HG03064 (cell line): ENCODE data around the gene OR2T6.

Source experiments
- ATAC-seq: cut with Tn5 transposase; IDR thresholded peaks from one replicate; pipeline ENCODE4 v1.9.1; 2021; ENCODE audit warnings: low read depth; ENCODE audit not compliant: unreplicated experiment

Gene OR2T6, protein sequence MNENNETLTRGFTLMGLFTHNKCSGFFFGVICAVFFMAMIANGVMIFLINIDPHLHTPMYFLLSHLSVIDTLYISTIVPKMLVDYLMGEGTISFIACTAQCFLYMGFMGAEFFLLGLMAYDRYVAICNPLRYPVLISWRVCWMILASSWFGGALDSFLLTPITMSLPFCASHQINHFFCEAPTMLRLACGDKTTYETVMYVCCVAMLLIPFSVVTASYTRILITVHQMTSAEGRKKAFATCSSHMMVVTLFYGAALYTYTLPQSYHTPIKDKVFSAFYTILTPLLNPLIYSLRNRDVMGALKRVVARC

DNA sequence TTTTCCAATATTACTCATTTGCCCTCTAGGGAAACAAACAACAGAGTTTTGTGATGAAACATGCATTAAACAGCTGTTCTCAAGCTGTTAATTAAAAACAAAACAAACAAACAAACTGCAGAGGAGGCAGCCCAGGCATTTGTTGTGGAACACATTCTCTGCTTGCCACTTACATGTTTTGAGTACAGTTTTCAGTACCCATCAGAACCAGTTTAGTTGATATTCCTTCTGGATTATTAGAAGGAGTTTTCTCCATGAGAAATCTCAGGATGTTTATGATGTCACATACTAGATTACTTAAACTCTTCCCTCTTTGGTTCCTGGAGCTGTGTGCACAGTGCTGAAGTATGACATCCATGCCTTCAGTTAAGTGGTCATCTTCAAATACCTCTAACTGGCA is at the start of gene OR2T6:
Gene OR2T6 (plus strand): TSS at position 301 of the 400 bp plus-strand sequence. CDS start 11,863 bp downstream, outside the sequence.
- no peak for ATAC-seq

DNA sequence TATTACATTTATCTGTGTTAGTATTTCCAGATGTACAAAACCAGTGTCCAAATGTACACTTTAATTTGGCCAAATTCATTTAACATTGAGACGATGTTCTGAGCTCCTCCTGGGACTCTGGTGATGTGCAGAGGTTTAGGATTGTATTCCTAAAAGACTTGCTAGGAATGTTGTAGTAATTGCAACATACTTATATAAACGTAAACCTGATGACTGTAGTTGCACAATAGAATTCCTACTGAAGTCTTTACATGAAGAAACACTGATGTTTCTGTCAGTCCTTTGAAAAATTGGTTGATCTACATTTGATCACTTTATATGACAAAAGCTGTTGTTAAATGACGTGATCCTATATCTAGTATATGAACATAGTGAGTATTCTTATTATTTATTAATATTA is 32.1 kb upstream of the OR2T6 start:
- ATAC-seq = no peak

DNA sequence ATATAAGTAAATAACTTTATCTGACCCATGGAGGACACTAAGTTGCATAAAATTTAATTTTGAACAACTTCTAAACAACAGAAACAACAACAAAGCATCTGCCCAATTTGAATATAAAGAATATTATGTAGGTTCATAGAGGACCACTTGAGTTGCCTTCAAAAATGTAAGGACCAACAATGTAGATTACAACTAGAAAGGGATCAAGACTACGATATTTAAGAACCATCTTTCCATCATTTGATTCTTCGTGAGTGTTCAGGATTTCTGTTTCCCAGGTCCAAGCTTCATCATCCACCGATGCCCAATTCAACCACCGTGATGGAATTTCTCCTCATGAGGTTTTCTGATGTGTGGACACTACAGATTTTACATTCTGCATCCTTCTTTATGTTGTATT is 27.1 kb upstream of the OR2T6 start, which contains the start of gene OR14C36:
Gene OR14C36 (plus strand): TSS at position 301 of the 400 bp plus-strand sequence. CDS start 0 bp downstream, at position 301.
- ATAC-seq = no peak

DNA sequence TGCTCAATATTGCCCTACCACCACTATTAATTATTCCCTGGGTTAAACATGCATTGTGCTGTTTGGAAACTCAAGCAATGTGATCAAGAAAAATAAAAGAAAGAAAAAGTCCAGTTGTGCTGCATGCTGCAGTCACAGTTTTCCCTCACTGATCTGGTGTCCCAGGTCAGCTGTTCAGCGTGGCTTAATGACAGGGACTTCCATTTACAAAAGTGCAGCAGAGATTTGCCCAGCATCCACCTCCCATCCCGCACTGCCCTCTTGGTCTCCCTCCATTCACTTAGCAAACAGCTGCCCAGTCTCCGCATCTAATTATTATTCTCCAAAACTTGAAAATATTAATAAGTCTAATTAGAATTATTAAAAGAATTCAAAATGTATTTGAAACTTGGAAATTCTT is 16.1 kb upstream of the OR2T6 start:
- no peak for ATAC-seq

DNA sequence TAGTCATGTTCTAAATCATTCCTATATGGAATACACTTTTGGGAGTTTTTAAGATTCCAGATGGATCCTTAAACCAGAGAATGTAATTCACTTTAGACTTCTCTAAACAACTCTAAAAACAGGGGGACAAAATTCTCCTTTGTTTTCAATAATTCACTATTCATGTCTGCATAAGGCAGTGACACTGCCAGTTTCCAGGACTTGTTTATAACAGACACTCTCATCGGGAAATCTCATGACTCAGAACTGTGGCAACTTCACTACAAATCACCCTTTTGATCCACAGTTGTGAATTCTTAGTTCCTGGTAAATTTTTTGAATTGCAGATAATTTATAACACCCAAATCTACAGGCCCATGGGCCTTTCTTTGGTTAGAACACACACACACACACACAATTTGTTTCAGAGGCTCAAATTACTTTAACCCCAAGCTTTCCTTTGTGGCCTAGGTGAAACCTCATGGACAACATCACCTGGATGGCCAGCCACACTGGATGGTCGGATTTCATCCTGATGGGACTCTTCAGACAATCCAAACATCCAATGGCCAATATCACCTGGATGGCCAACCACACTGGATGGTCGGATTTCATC is 14.3 kb upstream of the OR2T6 start, which contains the start of gene OR2T4:
Gene OR2T4 (plus strand): TSS at position 545 of the 595 bp plus-strand sequence. CDS start 0 bp downstream, at position 545.
- no peak for ATAC-seq

DNA sequence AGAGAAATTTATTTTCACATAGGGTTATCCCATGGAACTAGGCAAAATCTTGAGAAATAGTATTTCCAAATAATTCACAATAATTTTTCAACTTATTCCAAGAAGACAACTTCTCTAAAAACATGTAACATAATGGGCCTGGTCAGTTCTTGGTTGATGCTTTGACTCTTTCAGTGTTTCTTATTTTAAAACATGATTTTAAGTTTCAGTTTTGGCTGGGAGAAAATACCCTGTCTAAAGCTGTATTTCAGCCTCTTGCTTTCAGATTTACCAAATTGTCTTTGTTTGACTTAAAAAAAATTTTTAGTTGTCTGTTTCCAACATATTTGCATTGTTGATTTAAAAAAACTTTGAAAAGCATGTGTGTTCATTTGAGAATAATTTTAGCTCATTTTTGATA is 8.9 kb upstream of the OR2T6 start:
- ATAC-seq = no peak

DNA sequence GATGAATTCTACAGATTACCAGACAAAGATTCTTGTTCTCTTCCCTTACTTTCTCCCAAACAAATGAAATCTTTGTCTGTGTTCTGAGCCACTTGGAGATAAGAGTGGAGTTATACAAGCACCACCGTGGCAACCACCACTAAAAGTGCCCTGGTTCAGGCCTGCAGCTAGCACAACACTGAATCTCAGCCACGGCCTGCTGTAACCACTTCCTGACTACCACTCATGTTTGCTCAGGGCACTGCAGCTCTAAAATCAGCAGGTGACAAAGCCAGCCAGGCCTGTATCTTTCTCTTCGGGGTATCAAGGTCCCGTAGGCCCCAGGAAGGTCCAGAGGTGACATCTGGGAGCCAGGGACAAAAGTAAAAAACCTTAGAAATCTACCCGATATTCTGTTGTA is 3.2 kb upstream of the OR2T6 start:
- no peak for ATAC-seq

DNA sequence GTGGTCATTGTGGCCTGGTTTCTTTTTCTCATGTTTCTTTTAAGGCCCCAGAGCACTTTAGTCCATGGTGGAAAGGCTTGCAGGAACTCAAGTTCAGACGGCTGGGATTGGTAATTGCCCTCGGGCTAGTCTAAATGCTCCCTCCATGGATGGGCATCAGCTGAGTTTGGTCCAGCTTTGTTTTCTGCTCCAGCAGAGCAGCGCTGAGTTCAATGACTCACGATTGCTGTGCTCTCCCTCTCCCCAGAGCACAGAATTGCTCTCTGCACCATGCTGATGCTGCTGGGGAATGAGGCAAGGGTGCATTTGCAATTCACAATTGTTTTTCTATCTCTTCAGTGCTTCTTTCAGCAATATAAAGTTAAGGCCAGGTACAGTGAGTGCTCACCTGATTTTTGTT is 1.8 kb upstream of the OR2T6 start:
- no peak for ATAC-seq

DNA sequence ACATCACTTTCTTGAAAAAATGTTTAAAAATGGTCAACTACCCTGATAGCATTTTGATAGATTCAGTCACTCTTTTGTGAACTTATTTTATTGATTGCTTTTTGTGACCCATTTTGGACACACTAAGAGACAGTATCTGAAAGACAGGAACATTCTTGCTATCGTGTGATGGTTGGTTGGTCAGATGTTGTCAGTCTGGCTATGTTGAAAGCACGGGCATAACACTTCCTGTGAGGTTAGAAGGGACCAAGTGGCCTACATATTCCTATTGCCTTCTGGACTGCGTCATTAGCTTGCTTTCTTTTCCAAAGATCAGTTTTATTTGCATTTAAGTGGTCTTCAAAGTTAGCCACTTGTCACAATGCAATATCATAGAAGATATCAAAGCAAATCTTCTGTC is 1.4 kb downstream of the OR2T6 start:
- no peak for ATAC-seq

DNA sequence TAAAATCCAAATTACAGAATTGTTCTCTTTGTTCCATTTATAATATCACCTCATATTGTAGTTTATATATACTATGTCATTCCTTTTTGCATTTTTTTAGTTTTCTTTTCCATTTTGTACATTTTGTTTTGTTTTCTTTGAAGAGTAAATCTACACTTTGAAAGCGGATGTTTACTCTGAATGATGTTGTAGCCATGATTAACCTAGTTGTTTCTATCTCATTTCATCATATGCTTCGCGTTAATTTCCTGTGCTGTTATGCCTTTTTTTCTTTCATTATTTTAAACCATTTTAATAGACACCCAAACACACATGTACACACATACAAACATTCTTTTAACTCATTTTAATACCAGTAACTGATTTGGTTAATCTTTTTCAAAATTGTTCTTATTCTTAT is 5.3 kb downstream of the OR2T6 start:
- no peak for ATAC-seq

DNA sequence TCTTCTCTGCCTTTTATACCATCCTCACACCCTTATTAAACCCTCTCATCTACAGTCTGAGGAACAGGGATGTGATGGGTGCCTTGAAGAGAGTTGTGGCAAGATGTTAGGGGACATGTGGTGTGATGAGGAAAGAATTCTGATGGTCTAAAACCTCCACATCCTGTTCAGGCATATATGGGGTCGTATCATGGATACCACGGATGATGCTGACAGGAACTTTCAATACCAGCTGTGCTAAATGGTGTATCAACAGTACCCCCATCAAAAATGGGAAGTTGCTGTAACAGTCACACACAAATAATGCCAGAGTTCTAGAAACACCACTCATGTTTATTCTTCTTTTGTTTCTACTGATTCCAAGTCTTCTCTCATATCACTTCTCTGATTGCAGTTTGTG is 12.9 kb downstream of the OR2T6 start:
- ATAC-seq = no peak

DNA sequence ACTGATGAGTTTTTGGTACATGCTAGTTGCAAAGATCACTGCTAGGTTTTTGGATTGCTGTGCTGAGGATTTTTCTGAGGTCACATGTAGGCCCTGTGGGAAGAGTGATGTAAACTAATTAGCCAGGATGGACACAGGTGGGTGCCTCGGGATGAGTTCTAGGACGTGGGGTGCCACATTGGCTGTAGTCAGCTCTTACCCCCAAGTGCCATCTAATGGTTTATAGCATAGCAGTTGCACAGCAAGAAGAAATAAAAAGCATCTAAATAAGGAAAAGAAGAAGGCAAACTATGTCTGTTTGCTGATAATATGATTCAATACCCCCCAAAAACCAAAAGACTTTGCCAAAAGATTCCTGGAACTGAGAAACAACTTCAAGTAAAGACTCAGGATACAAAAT is 17.5 kb downstream of the OR2T6 start:
- ATAC-seq = no peak

DNA sequence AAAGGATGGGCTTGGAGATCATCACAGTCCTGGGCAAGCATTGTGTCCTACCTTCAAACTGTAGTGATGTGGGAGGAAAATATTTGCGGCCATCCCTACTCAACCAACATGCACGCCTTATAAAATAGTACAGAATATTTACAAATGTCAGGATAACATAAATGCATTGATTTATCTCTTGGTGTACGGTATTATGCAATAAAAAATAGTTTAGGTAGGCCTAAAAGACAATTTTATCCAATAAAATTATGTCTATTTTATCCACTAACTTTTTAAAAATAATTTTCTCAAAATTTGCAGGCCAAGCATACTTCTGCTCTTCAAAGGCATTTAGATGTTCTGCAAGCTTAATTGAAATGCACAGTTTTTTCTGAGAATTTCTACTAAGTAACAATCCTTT is 27.2 kb downstream of the OR2T6 start, which contains the start of gene OR2T1:
Gene OR2T1 (plus strand): TSS at position 301 of the 400 bp plus-strand sequence. CDS start 3,100 bp downstream, outside the sequence.
- no peak for ATAC-seq

DNA sequence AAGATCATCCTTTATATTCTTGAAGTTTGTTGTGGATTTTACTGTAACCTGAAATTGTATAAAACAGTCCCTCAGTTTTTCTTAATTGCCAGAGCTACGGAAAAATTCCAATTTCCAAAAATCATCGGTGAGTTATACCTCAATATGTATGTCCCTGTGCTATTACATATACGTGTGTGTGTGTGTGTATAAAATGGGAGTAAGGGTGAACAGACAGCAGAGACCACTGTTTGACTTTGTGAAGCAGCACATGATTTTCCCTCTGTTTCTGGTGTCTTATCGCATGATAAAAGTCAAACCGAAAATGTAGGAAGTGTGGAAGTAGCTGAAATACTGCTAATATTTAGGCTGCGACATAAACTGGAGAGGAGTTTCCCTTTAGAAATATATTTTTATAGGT is 28.5 kb downstream of the OR2T6 start:
- ATAC-seq = no peak

DNA sequence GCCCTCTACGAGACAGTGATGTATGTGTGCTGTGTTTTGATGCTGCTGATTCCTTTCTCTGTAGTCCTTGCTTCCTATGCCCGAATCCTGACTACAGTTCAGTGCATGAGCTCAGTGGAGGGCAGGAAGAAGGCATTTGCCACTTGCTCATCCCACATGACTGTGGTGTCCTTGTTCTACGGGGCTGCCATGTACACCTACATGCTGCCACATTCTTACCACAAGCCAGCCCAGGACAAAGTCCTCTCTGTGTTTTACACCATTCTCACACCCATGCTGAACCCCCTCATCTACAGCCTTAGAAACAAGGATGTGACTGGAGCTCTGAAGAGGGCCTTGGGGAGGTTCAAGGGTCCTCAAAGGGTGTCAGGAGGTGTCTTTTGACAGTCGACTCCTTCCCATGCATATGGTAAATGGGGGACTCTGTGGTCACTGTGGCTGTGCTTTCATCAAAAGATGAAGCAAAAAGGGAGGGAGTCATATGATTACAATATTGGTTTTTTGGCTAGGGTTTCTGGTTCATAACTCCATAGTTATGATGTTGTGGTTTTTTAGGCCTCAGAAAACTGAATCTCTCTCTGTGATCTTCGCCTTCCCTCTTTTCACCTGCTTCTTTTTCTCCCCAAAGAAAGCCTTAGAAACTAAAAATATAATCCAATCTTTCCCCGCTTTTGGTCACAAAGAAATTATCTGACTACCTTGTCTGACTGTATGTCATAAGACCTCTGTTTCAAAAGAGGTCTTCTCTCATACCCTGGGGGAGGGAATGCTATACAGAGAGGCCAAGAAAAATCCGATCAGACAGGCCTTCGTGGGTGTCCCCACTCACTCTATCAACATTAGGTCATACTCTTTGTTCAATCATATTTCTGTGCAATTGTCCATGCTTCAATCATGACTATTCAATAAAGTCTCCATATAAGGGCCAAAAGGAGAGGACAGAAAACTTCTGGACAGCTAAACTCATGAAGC is 31.5 kb downstream of the OR2T6 start:
- no peak for ATAC-seq

DNA sequence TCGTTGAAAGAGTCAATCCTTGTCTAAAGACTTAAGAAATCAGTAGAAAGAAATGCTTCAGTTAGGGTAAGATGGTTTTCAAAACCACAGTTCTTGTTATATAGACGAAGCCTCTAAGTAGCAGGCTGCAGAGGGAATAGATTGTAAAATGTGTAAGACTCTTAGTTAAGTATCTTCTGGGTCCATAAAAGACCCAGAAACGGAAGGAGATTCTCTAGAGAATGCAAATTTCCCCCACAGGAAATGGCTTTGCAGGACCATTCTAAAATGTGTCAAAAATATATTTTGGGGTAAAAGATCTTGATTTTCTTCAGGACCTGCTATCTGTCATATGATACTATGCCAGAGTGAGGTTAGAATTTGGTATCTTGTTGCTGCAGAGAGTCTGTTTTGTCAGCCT is 40.7 kb downstream of the OR2T6 start:
- ATAC-seq = peak; percentile 66

DNA sequence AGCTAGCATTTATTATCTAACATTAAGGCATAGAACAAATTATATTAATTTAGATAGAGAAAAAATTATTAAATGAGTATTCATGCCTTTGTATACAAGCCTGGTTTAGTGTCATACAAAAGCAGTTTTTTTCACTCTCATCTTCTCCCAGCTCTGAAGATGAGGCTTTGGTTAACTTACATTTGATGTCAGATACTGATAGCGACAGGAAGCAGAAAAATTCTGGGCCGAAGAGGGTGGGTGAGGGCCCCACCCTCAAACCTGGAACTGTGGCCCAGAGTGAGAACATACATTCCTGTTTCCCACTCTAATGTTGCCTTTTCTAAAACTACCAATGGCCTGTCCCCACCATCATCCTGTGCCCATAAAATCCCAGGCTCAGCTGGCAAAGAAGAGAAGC is 42.3 kb downstream of the OR2T6 start:
- no peak for ATAC-seq

DNA sequence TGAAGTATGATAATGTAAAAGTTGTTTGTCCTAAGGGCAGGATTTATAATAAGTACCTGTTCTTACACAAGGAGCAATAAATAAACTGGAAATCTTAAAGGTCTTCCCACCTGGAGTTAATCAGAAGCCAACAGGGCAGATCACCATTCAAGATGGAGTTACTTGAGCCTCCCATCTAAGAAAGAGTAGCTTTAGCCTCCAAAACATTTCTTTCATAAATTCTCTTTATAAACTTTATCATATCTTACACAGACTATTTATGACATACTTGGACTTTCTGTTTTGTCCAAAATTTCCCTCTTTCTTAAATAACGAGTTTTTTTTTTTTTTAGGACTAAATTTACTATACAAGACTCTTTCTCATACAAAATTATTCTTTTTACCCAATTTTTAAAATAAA is 45.8 kb downstream of the OR2T6 start:
- ATAC-seq = no peak

DNA sequence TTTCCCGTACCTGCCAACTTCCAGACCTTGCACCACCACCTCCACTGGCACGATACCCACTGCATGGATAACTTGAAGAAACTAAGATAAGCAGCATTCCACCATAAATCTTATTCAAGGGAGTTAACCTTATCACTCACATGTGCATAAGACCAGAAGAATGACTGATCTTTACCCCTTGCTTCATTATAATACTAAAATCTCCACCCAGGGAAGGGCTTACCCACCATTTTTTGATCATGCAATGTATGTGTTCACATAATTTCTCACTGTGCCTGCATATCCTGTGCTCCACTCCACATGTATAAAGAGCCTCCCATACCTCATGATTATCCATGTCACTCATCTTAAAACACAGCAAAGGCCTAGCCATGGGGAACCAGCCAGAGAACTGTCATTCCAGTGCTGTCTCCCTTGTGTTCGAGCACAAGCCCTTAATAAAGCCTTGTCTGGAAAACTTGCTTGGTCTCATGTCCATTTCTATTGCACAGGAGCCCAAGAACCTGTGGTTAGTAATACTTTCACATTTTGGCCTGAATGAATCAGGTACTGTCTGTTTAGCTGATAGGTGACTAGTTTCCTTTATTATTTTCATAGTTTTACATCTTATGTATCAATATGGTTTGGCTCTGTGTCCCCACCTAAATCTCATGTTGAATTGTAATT is 52.1 kb downstream of the OR2T6 start:
- ATAC-seq = peak; percentile 37

DNA sequence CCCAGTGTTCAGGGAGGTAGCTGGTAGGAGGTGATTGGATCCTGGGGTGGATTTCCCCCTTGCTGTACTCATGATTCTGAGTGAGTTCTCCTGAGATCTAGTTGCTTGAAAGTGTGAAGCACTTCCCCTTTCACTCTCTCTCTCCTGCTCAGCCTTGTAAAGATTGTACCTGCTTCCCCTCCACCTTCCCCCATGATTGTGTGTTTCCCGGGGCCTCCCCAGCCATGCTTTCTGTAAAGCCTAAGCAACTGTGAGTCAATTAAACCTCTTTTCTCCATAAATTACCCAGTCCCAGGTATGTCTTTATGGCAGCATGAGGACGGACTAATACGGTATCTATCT is 52.6 kb downstream of the OR2T6 start:
- ATAC-seq = peak; percentile 94
